CD4-positive, alpha-beta T cell treated with Interleukin-4 for 1 hour (primary cell): ENCODE results near the gene HEPACAM.
"Not testable (repeated sequence)": the region's sequence is repeated elsewhere in the genome, so short reads cannot be mapped to it uniquely, and the experiment has no call there.

ENCODE experiments used
- DNase-seq, 2 donors: peaks; one replicate each; pipeline ENCODE4 v3.0.0-alpha.2; 2020 to 2022

HEPACAM gene

GRCh38 chr11:124935548-124936514 lies at the start of gene HEPACAM:
Gene HEPACAM, minus strand, starts transcription at chr11:124936047. Its CDS starts 41 bp downstream, at chr11:124936006.
- no peak for DNase-seq

DNA sequence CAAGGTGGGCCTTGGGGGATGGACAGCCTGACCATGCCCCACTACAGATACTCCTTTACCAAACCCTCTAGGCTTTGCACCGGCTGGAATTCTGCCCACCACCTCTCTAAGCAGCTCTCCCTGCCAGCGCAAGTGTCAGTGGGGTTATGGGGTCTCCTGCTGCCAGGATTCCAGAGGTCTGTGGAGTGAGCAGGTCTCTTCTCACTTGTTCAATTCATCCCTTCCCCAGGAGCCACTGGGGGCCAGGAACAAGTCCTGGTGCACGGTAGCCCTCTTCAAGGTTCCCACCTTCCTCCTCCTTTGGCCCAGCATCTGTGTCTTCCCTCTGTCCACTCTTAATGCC lies 48.6 kb upstream of the HEPACAM start:
- no peak for DNase-seq

- DNase-seq, result no peak
Observed at GRCh38 chr11:124983674-124984511, 48.0 kb upstream of the HEPACAM start.

GRCh38 chr11:124982043-124982442 lies 46.2 kb upstream of the HEPACAM start:
- DNase-seq, result no peak

DNA sequence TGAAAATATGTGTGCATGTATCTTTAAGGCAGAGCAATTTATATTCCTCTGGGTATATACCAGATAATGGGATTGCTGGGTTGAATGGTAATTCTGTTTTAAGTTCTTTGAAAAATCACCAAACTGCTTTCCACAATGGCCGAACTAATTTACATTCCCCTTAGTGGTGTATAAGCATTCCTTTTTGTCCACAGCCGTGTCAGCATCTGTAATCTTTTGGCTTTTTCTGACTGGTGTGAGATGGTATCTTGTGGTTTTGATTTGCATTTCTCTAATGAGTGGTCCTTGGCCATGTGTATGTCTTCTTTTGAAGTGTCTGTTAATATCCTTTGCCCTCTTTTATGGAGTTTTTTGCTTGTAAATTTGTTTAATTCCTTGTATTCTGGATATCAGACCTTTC lies 42.5 kb upstream of the HEPACAM start:
- DNase-seq, result no peak

- DNase-seq, result no peak
Observed at GRCh38 chr11:124977006-124977405, 41.2 kb upstream of the HEPACAM start.

GRCh38 chr11:124976531-124976930 lies 40.7 kb upstream of the HEPACAM start:
- no peak for DNase-seq

- no peak for DNase-seq
Observed at GRCh38 chr11:124971810-124972209, 36.0 kb upstream of the HEPACAM start.

DNA sequence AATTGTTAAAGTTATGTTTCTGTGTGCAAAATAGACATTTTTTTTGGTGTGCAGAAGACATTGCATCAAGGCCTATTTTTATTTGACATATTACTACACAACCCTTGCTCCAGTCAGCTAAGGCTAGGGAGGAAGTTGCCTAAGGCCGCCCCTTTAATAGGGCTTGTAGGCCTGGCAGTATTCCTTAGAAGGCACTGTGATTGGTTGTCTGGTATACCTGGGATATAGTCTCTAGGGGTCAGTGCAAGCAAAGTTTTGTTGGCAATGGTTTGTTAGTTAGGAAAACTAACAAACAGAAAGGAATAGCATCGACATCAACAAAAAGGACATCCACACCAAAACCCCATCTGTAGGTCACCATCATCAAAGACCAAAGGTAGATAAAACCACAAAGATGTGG lies 35.1 kb upstream of the HEPACAM start:
- DNase-seq, result no peak

DNA sequence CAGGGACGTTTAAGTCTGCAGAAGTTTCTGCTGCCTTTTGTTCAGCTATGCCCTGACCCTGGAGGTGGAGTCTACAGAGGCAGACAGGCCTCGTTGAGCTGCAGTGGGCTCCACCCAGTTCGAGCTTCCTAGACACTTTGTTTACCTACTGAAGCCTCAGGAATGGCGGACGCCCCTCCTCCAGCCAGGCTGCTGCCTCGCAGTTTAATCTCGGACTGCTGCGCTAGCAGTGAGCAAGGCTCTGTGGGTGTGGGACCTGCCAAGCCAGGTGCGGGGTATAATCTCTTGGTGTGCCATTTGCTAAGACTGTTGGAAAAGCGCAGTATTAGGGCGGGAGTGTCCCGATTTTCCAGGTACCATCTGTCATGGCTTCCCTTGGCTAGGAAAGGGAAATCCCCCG lies 32.4 kb upstream of the HEPACAM start:
- DNase-seq, result not testable (repeated sequence)

GRCh38 chr11:124961972-124962609 lies 26.2 kb upstream of the HEPACAM start:
- DNase-seq, result peak; percentile 17 to 80

DNA sequence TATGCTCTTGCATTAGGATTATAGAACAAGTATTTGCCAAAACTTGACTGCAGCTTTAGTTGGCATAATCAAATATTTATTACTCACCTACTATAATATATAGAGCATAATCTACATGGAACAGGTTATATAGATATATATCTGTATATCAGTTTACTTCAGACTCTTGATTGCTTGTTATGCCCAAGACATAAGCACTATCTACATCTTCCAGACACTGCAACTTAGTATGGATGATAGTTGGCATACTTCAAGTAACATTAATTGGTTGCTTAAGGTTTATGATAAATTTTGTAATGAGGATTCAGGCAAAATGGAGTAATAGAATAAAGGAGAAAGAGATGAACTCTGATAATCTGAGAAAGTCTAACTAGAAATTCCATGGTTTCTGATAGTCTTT lies 19.2 kb upstream of the HEPACAM start:
- DNase-seq, result no peak

- no peak for DNase-seq
Observed at GRCh38 chr11:124954590-124954955, 18.7 kb upstream of the HEPACAM start.

DNA sequence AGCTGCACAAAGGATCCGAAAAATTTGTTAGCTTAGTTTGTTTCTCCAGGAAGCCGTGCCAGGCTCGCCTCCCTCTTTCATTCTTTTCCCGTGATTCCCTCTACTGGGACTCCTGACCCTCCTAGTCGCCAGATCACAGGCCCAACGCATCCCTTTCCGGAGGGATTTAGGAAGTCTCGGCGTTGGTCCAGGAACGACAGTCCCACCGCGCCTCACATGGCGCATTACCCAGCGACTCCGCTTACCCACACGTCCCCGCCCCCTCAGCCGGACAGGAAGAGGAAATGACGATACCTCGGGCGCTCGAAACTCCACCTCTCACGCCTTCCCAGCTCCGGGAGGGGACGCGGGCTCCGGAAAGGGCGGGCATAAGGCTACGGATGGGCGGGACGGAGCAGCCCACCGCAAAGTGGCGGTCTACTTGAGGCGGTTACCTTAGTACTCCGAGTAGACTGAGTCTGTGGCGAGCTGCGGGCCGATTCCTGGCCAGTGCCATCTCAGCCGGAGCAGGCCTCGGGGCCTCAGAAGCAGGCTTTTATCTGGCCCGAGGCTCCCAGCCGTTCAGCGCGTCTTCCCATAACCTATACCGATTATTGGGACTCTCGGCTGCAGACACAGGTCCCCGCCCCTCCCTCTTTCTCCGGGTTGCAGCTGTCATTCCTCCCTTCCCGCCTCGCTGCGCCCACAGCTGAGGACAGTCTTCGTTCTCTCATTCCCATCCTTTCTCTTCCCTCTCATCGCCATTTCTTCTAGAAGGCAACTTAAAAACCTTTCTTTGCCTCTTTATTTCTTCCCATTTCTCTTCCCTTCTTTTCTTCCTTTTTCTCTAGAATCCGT lies 18.1 kb upstream of the HEPACAM start, which contains the start of gene CCDC15:
Gene CCDC15 (plus strand): TSS at position 450 of the 837 bp plus-strand sequence. CDS start 531 bp downstream, outside the sequence.
- DNase-seq, result peak; percentile 94 to 95

DNA sequence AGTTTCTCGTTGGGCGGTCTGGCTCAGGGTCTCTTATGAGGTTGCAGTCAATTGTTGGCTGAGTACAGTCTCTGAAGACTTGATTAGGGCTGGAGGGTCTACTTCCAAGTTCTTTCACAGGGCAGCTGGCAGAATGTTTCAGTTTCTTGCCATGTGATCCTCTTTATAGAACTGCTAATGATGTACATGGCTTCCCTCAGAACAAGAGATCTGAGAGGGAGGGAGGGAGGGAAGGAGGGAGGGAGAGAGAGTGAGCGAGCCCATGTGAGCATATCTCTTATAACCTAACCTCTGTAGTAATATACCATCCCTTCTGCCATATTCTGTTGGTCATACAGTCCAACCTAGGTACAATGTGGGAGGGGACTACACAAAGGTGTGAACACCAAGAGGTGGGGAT lies 15.5 kb upstream of the HEPACAM start:
- no peak for DNase-seq

DNA sequence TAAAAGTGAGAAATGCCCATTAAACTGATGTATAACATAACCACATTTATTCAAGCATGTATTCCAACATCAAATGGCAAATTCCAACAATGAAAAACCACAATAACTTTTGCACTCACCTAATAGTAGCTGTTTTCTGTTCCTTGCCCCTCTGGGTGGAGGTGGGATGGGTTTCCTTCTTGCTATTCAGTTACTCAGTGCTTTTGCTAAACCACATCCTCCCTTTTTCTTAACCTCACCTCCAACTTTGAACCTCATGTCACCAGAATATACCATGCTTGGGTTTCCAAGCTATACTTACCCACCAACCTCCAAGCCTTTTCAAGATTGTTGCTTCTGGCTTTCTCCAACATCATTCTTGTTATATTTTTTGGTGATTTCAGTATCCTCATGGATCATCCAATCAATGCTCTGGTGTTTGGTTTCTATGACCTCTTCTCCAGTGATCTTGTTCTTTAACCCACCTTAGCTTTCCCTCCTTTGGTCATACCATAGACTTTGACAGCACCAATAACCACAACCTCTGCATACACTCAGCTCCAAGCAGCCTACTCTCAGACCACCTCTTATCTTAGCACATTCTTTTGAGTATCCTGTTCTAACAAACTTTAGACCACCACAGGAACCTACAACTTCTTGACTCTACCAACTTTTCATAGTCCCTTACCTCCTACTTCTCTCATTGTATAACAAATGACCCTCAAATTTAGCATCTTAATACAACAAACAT lies 14.9 kb upstream of the HEPACAM start:
- DNase-seq, result peak in 1 of 2 donors; percentile 41

- no peak for DNase-seq
Observed at GRCh38 chr11:124946735-124947141, 10.9 kb upstream of the HEPACAM start.

DNA sequence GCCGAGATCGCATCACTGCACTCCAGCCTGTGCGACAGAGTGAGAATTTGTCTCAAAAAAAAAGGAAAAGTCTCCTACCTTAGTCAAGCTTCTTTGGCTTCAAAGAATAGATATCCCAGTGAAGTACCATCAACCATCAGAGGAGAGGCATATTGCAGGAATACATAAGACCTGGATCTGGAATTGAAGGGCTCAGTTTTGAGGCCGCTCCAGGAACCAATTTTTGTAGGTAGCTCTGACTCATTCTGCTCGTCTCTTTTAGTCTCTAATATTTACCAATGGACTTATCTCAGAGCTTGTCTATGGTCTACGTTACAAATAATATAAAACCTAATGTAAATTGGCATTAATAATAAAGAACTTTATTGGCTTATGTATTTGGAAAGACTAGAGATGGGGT lies 10.0 kb upstream of the HEPACAM start:
- no peak for DNase-seq

DNA sequence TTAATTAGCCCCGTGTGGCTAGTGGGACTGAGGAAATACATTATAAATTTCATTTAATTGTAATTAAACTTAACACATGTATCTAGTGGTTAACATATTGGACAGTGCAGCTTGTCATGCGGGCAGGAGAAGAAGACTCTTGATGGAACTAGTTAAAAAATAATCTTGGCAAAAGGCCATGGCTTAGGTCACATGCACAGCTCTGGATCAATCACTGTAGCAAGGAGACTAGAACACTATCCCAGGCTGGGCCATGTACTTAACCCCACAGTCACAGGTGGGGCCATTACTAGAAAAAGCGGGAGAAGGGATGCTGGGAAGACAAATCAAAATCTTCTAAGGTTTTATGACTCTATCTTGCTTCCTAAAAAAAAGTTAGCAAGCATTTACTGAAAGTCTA lies 8.7 kb upstream of the HEPACAM start:
- no peak for DNase-seq

DNA sequence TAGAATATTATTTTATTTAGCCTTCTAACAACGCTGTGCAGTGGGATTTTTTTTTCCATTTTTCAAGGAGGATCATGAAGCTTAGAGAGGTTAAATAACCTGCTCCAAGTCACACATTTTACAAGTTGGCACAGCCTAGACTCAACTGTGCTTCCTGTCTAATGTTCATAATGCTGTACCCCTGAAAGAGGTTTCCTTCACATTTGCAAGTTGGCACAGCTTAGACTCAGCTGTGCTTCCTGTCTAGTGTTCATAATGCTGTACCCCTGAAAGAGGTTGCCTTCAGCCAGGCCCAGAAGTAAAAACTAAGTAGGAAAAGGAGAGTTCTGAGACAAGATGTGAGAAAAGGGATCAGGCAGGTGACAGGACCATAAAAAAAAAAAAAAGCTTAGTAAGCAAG lies 7.9 kb upstream of the HEPACAM start:
- DNase-seq, result no peak

- no peak for DNase-seq
Observed at GRCh38 chr11:124943254-124943616, 7.4 kb upstream of the HEPACAM start.
